HG03095 (cell line): ENCODE measurements around the gene REN.

Experiments used
- ATAC-seq: cut with Tn5 transposase; IDR thresholded peaks from one replicate; pipeline ENCODE4 v1.9.1; 2021; ENCODE audit warnings: moderate library complexity; ENCODE audit not compliant: unreplicated experiment

The REN gene

DNA sequence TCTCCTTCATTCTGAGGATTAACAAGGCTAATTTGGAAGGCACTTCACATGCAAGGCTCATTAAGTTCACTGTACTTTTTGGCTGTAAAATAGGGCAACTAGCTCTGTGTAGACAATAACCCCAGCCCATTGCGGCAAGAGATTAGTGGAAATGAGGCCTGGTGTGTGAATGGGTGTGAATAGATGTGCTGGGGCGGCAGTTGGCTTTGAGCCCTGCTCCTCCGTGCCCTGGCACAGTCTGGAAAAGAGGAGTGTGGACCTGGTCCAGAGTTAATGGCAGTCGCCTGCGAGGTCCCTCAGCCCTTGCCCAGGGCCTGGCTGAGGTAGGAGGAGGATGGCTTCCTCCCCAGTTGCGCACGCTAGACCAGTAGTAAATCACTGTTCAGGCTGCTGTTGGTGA is 25.3 kb upstream of the REN start:
- ATAC-seq = no peak

DNA sequence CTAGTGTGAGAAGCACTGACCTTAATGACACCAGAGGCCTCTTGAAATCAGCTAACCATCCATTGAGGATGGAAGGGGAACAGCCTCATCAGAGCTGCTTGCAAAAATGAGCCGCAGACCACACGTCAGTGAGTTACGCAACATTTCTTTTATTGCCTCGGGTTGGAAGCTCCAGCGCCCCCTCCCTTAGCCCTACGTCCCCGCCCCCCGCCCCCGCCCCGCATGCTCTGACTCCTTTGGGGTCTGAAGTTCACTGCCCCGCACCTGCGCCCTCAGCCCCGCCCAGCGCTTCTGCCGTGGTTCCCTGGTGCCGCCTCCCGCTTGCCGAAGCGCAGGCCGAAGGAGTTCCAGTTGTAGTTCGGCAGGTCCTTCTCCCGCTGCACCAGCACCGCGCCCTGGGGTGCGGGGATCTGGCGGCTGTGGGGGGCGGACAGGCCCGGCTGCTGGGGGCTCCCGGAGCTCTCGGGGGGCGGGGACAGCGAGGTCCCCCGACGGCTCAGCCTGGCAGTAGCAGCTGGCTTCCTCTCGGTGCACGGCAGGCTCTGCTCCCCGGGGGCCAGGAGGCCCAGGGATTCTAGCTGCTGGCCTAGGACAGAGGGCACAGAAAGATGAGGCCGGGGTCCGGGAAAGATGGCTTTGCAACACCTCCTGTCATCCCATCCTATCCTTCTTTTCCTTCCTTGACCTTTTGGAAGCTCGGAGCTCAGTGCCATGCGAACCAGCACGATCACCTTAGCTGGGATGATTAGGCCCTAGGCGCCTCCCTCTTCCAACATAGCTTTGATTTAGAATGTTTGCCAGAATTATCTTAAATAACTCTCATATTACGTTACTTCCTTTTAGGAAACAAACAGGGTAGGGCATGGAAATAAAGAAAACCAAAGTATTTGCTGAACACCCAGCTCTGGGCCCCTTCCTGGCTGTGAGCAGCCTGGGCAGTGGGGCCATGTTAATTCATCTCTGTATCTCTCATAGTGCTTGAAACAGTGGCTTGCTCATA is 24.4 kb upstream of the REN start:
- no peak for ATAC-seq

DNA sequence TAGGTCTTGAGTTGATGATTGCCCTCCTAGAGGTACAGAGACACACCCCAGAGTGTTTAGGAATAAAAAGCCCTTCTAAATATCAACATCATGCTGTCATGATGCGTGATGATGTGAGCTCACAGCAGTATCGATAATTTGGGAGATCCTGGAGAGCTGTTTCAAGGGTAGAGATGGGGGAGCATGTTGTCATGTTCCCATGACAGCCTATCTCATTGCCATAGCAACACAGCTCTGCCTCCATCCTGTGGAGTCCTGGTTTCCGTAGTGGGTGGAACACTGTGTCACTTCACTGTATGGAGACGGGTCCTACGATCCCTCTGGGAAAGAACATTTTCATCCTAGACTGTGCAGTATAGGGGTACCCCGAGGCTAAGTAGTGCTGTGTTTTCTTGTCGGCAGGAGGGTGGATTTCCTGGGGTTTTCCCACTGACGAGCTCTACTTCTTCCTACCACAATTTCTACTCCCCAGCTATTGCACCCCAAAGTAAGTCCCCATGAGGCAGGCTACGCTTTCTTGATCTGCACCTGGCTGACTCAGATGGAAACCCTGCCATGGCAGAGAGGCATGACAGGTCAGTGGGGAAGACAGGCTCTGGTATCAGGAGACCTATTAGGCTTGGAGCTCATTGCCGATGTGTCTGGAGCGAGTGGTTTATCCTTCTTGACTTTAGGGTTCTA is 23.0 kb upstream of the REN start:
- no peak for ATAC-seq

DNA sequence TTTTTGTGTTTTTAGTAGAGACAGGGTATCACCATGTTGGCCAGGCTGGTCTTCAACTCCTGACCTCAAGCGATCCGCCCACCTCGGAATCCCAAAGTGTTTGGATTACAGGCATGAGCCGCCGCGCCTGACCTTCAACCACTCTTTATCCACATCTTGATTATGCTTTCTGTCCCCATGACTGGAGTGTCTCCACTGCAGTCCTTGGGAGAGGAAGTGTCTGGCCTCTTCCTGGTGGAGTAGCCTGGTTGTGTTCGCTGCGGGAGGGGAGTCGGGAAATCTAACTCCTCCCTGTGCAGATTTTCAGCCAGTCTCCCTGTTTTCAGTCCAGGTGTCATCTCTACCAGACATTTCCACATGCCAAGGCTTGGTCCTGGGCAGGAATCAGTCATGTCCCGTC is 20.5 kb upstream of the REN start:
- ATAC-seq = no peak

DNA sequence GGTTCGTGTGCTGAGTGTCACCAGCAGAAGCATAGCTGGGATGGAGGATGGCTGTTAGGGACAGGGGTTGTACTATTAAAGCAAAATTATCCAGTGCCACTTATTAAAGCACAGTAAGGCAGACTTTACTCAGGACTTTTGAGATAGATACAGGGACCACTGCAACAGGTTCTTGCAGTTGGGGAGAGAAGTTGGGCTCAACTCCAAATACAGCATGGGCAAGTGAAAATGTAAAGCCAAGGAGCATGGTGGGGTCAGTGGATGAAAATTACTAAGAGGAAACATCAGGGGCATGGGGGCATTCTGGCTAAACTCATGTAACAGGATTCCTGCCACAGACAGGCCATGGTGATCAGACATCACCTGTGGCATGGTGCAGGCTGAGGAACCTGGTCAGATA is 15.0 kb upstream of the REN start:
- no peak for ATAC-seq

DNA sequence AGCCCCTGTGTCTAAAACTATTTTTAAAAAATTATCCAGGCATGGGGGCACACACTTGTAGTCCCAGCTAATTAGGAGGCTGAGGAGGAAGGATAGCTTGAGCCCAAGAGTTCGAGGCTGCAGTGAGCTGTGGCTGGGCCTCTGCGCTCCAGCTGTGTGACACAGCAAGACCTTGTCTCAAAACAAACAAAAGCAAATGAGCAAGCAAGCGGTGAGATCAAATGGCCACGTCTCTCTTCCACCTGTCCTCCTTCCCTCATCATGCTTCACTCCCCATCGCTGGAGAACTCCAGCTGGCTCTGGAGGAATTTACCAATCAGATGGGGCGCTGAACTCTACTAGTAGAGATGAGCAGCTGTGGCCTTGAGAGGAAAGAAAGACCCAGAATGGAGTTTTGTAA is 14.0 kb upstream of the REN start:
- ATAC-seq = no peak

DNA sequence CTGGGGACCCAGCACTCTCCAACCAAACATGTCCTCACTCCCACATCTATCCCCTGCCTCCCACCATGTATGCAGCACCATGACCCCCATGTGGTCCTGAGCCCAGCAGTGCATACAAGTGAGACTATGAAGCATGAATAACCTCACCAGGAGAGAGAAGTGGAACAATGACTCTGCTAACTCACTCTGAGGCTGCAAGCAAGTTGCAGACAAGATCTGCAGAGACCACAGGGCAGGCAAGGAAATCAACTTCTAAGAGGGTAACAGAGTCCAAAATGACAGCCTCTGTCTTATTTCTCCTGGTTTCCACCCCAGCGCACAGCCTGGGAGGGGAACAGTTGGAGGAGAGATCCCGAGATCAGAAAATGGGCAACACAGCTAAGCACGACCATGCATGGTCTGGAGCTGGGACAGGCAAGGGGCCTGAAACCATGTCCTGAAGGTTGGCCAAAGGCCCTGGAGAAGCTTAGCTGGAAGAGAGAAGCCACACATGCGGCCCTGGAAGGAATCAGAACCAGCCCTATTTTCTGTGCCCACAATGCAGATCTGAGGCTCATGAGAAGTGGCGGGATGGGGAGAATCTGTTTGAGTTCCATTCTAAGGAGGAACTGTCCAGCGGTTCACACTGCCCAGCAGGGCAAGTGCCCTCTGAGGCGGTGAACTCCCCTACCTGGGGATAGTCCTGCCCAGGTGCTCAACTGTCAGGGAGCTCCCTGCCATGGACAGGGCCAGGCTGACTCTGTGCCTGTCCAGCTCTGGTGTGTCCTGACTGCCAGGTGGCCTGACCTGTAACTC is 12.5 kb upstream of the REN start:
- no peak for ATAC-seq

DNA sequence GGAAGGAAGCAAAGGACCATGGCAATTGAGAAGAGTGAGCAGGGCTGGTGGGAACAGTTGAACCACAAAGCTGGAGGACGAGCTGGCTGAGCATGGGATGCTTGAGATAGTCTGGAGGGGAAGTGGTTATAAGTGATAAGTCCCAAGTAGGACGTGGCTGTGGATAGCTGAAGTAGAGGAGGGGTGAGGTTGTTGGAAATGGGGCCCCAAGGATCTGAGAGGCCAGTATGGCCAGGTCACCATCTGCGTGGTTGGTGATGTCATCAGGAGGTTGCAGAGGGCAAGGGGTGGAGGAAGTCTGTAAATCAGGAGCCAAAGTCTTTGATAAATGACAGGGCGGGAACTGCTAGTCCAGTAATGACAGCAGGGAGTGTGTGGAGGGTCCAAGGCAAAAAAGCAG is 11.0 kb upstream of the REN start:
- no peak for ATAC-seq

DNA sequence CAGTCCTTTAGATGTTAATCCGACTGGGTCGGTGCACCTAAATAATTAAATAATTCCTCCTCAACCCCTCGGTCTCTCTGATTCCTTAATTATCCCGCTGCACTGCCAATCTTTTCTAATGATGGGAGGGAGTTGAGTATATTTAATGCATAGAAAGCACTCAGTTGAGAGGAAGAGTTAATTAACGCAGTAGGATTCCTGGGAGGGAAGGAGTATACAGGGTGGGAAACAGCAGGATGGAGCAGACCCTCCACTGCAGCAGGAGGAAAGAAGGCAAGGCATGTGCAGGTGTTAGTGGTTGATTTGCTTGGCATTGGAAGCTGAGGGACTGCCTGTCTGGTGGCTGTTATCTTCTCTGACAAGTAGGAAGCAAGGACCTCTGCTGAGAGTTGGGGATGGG is 9.9 kb upstream of the REN start:
- no peak for ATAC-seq

DNA sequence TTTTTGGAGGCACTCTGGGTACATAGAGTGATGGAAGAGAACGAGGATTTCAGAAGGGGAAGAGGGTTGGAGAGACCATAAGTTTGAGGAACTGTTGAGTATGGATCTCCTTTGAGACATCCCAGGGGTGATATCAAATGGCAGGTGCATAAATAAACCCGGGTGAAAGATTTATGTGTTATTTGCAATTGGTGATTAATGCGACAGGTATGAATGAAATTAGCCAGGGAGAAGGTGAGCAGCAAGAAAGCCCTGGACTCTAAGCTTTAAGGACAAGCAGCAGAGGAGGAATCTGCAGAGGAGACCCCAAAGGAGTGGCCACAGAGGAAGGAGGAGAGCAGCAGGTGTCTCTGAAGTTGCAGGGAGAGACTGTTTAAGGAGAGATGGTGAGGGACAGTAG is 8.8 kb upstream of the REN start:
- no peak for ATAC-seq

DNA sequence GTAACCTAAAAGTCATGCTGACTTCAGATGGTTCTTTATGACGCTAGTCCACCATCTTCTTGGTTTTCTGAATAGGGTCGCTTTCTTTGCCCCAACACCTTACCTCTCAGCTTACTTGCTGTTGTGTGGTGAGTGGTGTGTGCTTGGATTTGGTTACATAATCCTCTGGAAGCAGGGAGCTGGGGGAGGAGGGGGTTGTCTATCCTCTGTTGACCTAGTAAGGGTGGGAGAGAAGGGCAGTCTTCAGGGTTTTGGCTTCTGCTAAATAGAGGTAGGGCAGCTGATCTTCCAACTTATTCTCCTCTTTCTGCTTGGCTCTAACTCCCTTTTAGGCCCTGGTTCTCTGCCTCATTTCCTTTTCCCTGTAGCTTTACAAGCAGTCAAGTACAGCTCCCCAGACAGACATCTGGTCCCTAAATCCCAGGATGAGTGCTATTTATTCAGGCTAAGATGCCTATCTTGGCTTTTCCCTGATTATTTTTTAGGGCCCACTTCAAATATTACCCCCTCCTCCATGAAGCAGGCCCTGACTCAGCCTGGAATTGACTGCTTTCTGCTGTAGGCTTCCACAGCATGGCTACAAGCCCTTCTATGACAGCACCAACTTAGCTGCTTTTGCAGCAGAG is 6.4 kb upstream of the REN start:
- no peak for ATAC-seq

DNA sequence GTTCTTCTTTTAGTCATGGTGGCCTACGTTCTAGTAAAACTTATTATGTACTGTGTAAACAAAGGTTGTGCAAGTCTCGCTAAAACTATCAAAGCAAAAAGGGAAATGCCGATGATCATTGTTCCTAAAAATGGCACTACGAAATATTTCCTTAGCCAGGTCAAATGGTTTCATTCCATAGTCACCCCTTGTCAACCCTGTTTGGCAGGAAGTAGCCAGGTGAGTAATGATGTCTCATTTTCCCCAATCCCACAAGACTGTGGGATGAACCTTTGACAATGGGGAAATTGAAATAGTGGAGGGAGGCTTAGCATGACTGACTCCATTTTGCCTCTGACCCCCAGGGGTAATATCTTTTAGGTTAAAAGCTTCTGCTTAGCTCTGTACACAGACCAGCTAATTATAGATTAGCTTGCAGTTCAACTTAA is 5.6 kb upstream of the REN start:
- ATAC-seq = no peak

DNA sequence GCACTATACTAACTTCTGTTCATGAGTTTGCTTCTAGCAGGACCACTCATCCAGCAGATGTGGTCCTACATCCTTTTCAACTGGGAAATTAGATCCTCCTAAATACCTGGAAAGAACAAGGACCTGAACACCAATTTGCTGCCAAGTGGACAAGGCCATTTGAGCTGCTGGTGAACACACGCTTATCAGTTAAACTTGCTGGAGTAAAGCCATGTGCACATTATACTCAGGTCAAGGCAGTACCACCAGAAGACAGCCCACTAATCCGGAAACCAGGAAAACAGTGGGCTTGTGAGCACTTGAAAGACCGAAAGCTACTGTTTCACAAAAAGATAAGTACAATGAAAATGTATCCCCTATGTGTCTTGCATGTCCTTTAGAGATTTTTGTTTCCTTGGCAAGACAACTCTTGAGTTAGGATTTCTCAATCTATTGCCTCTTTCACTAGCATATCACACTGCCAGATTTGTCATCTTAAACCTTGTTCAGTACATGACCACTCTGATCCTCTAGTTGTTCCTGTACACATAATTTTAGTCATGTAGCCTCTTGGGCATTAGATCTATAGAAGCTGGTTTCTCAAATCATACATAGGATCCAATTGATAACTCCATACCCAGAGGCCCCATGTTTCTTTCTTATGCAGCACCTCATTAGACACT is 4.5 kb upstream of the REN start:
- ATAC-seq = no peak

DNA sequence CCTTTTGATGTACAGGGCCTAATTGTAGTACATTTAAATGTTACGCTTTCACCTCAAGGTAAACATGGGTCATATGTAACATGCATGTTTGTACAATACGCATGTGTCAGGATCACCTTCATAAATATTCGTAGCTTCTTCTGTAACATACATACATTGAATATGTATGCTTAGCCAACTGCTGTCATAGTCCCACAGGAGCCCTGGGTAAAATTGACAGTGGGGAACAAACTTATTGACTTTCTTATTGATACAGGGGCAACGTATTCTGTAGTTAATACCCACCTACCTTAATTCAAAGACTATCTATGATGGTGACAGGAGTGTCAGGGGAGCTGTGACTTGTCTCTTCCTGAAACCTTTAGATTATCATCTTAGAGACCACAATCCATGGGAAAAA is 3.7 kb upstream of the REN start:
- no peak for ATAC-seq

DNA sequence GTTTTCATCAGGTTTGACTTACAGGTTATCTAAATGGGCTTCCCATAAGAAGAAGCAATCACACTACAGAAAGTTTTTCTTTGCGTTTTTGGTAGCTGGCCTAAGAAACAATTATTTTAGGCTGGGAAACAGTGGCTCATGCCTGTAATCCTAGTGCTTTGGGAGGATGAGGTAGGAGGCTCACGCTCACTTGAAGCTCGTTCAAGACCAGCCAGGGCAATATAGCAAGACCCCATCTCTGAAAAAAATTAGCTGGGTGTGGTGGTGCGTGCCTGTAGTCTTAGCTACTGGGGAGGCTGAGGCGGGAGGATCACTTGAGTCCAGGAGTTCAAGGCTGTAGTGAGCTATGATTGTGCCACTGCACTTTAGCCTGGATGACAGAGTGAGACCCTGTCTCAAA is 1.6 kb upstream of the REN start:
- ATAC-seq = no peak

DNA sequence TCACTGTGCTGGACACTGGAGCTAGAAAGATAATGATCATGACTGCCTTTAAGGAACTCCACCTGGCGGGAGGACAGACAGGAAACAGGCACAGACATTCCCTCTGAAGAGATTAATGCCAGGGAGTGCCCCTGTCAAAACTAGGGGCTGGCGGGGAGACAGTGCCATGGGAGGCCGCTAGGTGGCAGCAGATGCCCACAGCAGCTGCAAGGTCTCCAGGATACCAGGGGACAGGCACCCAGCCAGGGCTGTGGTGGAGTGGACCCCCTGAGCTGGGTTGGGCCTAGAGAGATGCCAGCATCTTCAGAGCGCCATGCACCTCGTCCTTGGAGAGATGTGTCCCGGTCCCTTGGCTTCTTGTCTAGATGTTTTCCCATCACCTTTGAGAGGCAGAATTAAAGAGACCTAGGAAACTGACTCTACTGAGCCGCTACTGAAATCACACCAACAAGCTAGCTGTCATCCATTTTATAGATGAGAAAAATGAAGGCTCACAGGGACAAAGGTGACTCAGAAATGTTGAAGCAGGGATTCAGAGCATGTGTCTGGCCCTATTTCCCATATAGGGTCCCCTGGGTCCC is 3.6 kb downstream of the REN start:
- peak; percentile 68 for ATAC-seq

DNA sequence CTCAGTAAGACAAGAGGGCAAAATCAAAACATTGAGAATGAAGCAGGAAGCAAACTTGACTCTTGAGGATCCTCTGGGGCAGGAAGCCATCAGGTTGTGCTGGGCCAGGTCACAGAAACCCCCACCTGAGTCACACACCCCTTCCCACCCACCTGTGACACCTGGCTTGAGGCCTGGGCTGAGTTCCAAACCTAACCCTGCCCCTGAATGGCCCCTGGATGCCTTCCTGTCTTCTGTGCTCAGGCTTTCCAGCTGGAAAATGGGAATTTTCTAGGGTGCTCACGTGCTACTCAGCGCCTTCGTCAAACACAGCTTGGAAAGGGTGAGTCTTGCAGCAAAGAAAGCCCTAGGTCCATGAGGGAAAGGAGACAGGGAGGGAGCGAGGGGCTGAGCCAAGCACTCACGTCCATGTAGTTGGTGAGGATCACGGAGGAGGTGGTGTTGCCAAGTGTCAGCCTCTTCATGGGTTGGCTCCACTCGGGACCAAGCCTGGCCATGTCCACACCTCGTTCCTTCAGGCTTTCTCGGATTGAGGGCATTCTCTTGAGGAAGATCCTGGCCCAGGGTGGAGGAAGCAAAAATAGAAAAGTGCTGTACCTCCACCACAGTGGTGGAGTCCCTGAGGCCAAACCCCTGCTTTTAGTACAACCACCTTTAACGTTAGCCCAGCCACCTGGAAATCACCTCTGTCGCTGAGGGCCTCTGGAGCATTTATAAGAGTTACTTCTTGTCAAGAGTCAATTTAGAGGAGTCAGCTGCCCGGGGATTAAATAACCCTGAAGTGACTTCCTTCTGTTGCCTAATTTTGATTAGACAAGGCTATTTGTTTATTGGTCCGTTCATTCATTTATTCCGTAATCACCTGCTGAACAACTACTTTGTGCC is 4.3 kb downstream of the REN start:
- no peak for ATAC-seq

DNA sequence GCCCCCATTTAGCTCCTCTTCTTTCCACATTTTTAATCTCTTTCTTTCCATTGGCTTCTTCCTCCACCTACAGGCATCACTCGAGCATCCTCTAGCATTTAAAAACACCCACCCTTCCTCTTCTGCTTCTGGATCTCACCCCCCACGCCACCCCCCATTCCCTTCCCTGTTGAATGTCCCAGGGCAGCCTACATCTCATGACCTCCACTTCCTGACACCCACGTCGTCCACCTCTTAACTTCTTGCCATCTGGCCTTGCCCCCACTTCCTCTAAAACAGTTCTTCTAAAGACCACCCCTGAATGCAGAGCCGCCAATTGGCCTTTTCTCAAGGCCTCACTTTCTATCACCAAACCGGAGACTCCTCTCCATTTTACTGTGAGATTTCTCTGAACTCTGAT is 8.2 kb downstream of the REN start:
- ATAC-seq = no peak

DNA sequence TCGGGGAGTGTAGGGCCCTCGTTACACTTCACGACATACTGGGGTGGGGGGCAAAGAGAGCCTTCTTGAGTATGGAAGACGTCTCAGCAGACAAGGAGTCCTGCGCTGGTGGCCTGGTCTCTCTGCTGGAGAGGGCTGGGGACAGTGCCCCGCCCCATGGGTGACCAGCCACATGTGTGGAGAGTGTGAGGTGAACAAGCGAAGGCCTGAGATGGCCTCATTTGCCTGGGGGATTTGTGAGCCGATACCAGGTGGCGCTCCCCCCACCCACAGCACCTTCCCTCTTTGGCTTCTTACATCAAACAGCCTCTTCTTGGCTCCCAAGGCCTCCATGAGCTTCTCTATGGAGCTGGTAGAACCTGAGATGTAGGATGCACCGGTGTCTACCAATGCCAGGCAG is 10.3 kb downstream of the REN start:
- ATAC-seq = no peak
